ENCODE results near the gene BARX2.

The BARX2 gene

GRCh38 chr11:129440028-129440713 is 64.5 kb downstream of the BARX2 start:
- DNase-seq (ENCODE audit: low spot score), result peak; percentile 18

- DNase-seq (ENCODE audit: low spot score), result no peak
These were observed 66.5 kb downstream of the BARX2 start for GRCh38 chr11:129442171-129442570.

- no peak for DNase-seq (ENCODE audit: low spot score)
These were observed 67.6 kb downstream of the BARX2 start for GRCh38 chr11:129443276-129443675.

- DNase-seq (ENCODE audit: low spot score), result no peak
These were observed 68.6 kb downstream of the BARX2 start for GRCh38 chr11:129444274-129444673.

- no peak for DNase-seq (ENCODE audit: low spot score)
These were observed 69.6 kb downstream of the BARX2 start for GRCh38 chr11:129445226-129445625.

GRCh38 chr11:129446572-129446971 is 70.9 kb downstream of the BARX2 start:
- no peak for DNase-seq (ENCODE audit: low spot score)

- no peak for DNase-seq (ENCODE audit: low spot score)
These were observed 72.1 kb downstream of the BARX2 start for GRCh38 chr11:129447654-129448239.

- DNase-seq (ENCODE audit: low spot score), result no peak
These were observed 75.9 kb downstream of the BARX2 start for GRCh38 chr11:129451524-129451923.

GRCh38 chr11:129453293-129453721 is 77.7 kb downstream of the BARX2 start:
- DNase-seq (ENCODE audit: low spot score), result no peak

GRCh38 chr11:129455101-129455500 is 79.5 kb downstream of the BARX2 start:
- DNase-seq (ENCODE audit: low spot score), result no peak

- DNase-seq (ENCODE audit: low spot score), result no peak
These were observed 80.4 kb downstream of the BARX2 start for GRCh38 chr11:129455756-129456655.

- no peak for DNase-seq (ENCODE audit: low spot score)
These were observed 81.7 kb downstream of the BARX2 start for GRCh38 chr11:129457321-129457720.

GRCh38 chr11:129458278-129458677 is 82.6 kb downstream of the BARX2 start:
- no peak for DNase-seq (ENCODE audit: low spot score)

- no peak for DNase-seq (ENCODE audit: low spot score)
These were observed 83.3 kb downstream of the BARX2 start for GRCh38 chr11:129458756-129459535.

GRCh38 chr11:129460714-129461113 is 85.1 kb downstream of the BARX2 start:
- no peak for DNase-seq (ENCODE audit: low spot score)

GRCh38 chr11:129484068-129484467 is 108.4 kb downstream of the BARX2 start:
- no peak for DNase-seq (ENCODE audit: low spot score)

- DNase-seq (ENCODE audit: low spot score), result peak; percentile 17
These were observed 113.6 kb downstream of the BARX2 start for GRCh38 chr11:129489249-129489648.

- no peak for DNase-seq (ENCODE audit: low spot score)
These were observed 114.4 kb downstream of the BARX2 start for GRCh38 chr11:129490004-129490403.

GRCh38 chr11:129493746-129494145 is 118.1 kb downstream of the BARX2 start:
- DNase-seq (ENCODE audit: low spot score), result no peak

All from LoVo (cell line).